GM18505 (cell line): ENCODE measurements around the gene SMCO4.
A peak's percentile ranks its signal among the peaks of the same experiment; 100 is the strongest.

Source experiments
- ATAC-seq: cut with Tn5 transposase; IDR thresholded peaks from one replicate; pipeline ENCODE4 v1.9.1; 2021; ENCODE audit not compliant: unreplicated experiment
- POLR2A ChIP-seq: IDR thresholded peaks from 4 replicates; pipeline ENCODE4 v1.6.1; 2011; ENCODE audit warnings: borderline replicate concordance; ENCODE audit not compliant: insufficient read depth, insufficient read length; ENCODE audit errors: extremely low read depth

SMCO4 gene

DNA sequence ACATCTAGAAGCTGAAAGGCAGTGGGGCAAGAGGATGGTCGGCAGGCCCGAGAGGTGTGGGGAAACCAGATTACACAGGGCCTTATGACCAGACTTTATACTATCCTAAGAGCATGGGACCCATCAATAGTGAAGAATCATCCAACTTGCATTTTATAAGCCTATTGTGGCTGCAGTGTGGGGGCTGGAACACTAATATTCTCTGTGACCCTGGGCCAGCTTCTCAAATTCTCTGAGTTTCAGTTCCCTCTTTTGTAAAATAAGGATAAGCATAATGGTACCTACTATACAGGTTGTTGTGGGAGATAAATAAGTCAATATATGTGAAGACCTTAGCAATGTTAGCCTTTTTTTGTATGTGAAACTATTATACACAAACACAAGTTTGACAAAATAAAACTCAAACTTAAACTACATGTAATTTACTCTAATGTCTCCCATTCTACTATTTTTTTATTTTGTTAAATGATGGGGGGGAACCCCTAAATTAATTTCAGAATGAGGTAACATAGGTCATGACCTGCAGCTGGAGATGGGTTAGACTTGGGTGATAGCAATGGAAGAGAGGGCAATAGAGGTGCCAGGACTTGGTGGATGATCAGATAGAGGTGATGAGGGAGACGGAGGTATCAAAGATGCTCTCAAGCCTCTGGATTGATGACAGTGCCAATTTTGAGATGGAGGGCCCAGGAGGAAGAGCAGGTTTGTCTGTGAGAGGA is 30.1 kb downstream of the SMCO4 start:
- no peak for TF ChIP-seq POLR2A
- ATAC-seq = peak; percentile 85

DNA sequence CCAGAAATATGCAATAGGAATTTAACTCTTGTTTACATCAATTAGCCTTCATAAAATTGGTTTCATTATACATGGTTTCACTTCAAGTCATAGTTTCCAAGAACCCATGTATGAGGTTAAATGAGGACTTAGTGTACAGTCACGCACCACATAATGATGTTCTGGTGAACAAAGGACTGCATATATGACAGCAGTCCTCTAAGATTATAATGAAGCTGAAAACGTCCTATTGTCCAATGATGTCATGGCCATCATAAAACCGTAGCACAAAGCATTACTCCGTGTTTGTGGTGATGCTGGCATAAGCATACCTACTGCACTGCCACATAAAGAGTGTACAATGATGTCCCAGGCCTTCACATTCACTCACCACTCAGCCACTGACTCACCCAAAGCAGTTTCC is 31.1 kb downstream of the SMCO4 start:
- peak; percentile 83 for ATAC-seq
- no peak for TF ChIP-seq POLR2A

DNA sequence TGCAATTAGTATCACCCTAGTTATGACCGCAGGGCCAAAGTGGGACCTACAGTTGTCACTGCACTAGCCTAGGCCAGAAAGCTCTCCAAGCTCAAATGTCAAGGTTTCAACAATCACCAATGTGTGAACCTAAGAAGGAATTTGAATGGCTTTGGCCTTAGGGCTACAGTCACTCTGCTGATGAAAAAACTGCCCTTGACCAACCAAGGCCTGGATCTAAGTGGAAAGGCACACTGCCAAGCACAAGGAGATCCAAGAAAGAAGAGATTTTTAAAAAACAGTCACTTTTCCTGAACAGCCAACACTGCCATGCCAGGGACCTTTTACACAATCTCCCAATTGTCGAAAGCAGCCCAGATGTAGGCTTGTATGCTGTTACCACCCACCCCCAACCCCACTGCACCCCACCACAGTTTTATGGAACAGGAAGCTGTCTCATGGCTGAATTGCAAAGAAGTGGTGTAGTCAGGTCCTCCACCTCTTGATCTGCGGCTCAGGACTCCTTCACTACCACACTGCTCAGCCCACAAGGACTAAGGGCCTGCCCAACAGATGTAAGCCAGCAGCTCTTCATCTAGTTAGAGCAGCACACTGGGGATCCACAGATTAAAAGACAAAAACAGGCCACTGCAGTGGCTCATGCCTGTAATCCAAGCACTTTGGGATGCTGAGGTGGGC is 32.9 kb downstream of the SMCO4 start:
- no peak for TF ChIP-seq POLR2A
- ATAC-seq = no peak

DNA sequence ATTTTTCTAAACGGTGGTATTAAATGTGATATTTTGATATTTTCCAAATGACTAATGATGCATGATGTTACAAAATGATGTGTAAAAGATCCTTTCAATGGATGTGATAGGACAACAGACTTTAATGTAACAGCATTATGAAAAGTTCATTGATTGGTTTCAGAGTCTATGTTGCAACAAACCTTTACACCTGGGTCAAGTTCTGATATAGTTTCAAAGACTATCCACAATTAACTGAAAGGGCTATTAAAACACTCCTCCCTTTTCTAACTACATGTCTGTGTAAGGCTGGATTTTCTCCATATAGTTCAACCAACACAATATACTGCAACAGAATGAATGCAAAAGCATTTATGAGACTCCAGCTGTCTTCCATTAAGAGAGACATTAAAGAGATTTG is 35.7 kb downstream of the SMCO4 start:
- TF ChIP-seq POLR2A = no peak
- ATAC-seq = no peak

DNA sequence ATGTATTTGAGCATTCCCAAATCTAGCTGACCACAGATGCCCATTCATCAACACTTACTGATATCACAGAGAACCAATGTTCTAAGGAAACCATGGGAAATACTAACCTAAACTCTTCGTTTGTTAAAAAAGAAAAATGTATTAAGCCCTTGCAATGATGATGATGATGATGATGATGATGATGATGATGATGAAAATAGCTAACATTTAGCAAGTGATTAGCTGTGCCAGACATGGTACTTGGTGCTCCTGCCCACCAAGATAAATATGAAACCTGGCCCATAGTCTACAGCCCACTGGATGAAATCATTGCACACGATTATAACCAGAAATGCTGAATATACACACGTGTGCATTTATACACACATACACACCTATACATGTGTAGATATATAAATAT is 37.5 kb downstream of the SMCO4 start:
- TF ChIP-seq POLR2A = no peak
- no peak for ATAC-seq

DNA sequence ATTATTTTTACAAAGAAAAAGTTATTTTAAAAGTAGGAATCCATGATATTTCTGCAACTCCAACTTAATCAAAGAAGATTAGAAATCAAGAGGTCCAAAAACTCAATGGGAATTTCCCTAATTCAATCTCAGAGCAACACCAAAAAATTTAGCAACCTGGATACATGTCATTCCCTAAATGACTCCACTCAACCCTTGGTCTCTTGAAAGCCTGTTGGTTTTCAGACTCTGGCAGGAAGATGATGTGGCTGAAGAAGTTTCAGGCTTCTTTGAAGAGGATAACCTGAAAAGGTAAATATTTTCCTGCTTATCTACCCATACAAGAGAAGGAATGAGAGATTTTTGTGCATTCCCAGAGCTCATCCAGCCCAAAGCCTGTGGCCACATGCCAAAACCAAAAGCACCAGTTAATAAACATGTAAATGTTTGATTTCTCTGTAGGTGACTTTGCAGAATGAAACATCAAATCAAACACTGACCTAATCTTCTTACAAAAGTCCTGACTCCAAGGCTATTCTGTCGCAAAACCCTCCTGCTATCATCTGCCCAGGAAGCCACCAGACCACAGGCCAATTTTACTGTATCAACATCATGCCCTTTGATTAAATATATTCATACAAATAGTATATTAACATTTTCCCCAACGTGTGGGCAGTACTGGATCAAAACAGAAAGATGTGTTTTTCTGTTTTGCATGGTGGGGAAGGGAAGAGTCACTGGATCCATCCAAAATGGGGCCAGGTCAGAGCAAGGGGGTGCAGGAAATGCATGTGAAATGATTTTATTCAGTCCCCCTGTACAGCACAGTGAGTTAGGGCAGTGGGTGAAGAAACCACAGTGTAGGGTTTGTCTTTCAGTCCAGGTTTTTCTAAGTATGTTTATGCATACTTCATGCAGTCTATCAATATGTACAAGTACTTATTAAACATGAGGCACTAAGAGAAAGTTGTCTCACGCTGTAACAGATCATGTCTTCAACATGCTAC is 38.8 kb downstream of the SMCO4 start:
- no peak for ATAC-seq
- no peak for TF ChIP-seq POLR2A

DNA sequence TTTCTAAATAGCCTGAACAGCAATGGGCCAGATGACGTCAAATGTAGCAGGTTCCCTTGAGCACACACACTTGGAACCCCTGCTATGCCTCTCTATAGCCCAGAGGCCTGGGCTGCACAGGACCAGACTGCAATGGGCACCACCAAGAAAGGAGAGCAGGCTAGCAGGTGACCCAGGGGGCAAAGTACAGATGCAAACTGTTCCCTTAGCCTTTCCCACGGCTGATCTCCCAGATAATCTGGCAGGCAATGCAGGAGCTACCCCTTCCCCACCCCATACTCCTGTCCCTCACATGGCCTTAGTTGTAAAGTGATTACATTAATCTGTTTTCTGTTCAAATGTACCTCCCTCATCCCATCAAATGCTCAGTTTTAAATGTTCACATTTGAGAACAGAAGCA is 41.3 kb downstream of the SMCO4 start:
- no peak for TF ChIP-seq POLR2A
- no peak for ATAC-seq

DNA sequence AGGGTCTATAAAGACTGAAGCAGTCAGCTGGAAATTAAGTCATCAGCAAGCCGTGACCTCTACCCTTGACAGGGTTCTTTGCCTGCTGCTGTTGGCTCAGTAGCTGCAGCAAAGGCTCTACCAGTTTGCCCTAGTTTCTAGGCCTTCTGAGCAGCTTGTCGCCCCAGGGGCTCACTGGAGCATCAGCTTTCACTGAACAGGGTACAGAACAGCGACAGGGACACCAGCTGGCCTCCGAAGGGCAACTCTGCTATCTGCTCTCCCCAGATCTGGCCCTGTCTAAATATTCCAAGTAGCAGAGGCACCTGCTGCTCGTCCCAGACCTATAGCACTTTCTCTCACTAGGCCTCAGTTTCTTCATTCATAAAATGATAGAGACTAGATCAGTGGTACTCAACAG is 42.4 kb downstream of the SMCO4 start:
- no peak for ATAC-seq
- no peak for TF ChIP-seq POLR2A

DNA sequence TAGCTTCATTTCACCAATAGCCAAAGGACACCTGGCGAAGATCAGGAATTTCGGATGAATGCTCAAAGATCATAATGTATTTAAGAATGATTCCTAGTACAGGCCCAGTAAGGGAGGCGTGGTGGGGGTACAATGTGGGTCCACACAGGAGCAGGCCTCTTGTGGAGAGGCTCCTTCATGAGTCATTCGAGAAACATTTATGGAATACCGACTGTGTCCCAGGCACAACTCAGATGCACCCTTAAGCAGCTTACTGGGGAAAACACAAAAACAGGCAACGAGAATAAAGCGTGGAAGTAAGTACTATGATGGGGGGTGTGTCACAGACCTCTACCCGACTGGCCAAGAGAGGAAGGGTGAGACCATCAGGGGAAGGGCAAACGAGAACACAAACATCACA is 44.5 kb downstream of the SMCO4 start:
- no peak for TF ChIP-seq POLR2A
- no peak for ATAC-seq

DNA sequence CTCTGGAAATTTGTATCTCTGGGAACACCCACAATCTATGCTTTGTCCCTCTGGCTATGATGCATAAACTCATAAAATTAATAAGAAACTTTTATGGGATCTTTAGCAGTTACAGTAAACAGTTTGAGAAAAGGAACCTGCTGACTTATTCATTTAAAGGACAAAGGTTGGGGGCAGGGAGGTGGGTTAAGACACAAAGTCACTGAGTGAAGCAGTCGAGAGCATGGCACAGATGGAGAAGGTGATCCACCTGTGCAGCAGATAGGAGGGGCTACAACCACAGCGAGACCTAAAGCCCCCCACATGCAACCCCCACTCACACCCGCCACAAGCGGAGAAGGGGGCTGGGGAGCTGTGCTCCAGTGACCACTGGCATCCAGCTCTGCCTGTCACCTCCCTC is 45.0 kb downstream of the SMCO4 start:
- no peak for ATAC-seq
- TF ChIP-seq POLR2A = no peak

DNA sequence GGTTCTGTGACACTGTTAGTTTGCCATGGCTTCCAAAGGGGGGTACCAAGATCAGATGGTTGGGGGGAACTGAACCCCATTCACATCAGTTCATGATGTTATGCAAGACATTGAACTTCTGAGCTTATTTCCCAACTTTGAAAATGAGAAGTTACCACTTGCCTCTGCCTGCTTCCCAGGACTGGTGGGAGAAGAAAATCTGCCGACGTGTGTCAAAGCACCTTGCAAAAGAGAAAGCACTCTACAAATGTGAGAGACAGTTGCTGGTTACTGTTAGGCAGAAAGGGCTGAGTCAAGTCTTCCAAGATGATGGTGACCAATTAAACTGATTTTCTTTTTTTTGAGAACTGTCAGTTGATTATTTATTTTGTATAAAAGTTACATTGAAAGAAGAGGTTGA is 45.6 kb downstream of the SMCO4 start:
- no peak for TF ChIP-seq POLR2A
- ATAC-seq = no peak

DNA sequence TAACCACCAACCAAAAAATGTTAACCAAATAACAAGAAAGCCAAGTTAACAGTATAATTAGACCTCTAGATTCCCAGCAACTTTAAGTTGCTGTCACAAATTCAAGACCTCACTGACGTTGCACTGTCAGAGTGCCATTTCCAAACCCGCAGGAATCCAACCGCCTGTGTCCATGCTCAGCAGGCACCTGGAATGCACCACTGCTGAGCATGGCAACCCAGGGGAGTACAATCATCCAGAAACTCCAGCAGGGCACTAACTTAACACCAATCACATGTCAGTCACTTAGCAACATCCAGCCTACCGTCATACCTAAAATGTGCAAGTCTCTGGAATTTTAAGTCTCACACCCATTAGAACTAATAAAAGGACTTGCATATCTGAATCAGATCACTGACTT is 48.8 kb downstream of the SMCO4 start:
- no peak for TF ChIP-seq POLR2A
- no peak for ATAC-seq

DNA sequence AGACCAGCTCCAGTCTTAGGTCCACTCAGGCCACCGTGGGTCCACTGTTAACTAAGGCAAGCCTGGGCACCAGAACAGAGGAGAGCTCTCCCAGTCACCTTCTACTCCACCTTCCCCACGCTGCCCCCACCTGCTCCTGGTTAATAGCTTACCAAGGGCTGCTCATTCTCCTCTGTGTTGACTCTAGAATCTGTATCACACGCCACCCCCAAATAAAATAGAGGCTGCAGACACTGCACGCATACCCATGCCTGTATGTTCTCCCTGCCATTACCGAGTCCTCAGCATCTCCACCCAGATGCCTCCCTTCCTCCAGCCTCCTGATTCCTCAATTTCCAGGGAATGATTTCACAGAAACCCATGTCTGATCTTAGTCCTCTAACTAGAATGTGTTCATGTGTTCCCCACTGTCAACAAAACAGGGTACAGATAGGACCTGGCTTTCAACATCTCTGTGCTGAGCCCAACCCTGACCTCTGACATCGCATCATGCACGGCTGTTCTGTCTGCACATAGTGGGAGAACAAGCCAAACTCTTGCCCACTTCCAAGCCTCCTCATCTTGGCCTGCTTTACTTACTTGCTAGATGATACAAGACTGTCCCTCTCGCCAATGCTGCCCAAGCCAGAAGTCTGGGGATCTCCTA is 49.8 kb downstream of the SMCO4 start:
- no peak for TF ChIP-seq POLR2A
- ATAC-seq = no peak
